ENCODE measurements around the gene CDKN2AIPNL. TPM values are rescaled to one million over a fixed set of nuclear protein-coding genes. Genes with fewer than 3 reads are reported as not detected.

The CDKN2AIPNL gene
- total RNA-seq, result 10 to 100 TPM; 17.5 to 18.5 TPM

GRCh38 chr5:134411546-134412266, at the start of gene CDKN2AIPNL:
Gene CDKN2AIPNL, minus strand, starts transcription at chr5:134411881. Its CDS starts 27 bp downstream, at chr5:134411854.

GRCh38 chr5:134370871-134371833, 40.5 kb downstream of the CDKN2AIPNL start, which contains the start of gene UBE2B:
Gene UBE2B, plus strand, starts transcription at chr5:134371569. Its CDS starts 27 bp downstream, at chr5:134371596.

Other genes with a start within 250 kb of the CDKN2AIPNL start
- gene SKP1, start 234.9 kb downstream of the CDKN2AIPNL start, total RNA-seq, result 100 to 1,000 TPM; 182 TPM
- 100 to 1,000 TPM; 123 to 124 TPM for gene PPP2CA, start 185.8 kb downstream of the CDKN2AIPNL start, total RNA-seq
- 1 to 10 TPM in 1 of 2 experiments, under 1 TPM in 1; 0.94 to 1.8 TPM for gene CDKL3, start 44.7 kb downstream of the CDKN2AIPNL start, total RNA-seq
- 10 to 100 TPM; 95.5 to 99.0 TPM for gene UBE2B, start 40.3 kb downstream of the CDKN2AIPNL start, total RNA-seq
- 10 to 100 TPM; 81.4 to 82.0 TPM for gene JADE2, start 113.8 kb upstream of the CDKN2AIPNL start, total RNA-seq
- 10 to 100 TPM; 39.5 to 39.9 TPM for gene SAR1B, start 220.9 kb upstream of the CDKN2AIPNL start, total RNA-seq
- gene SEC24A, start 236.9 kb upstream of the CDKN2AIPNL start, total RNA-seq, result 10 to 100 TPM; 20.2 to 20.5 TPM

Data from activated naive CD4-positive, alpha-beta T cell treated with anti-CD3 and anti-CD28 coated beads, Interleukin-2, amount 10 ng/mL, durations not matched to agents 5 hours and 36 hours (primary cell).